ENCODE measurements around the gene AHCYL1. TPM values are rescaled to one million over a fixed set of nuclear protein-coding genes. Genes with fewer than 3 reads are reported as not detected.
A peak's percentile ranks its signal among the peaks of the same experiment; 100 is the strongest.

AHCYL1 gene
- total RNA-seq, 2 donors from 2014 or later = 60.1 to 80.8 TPM

DNA sequence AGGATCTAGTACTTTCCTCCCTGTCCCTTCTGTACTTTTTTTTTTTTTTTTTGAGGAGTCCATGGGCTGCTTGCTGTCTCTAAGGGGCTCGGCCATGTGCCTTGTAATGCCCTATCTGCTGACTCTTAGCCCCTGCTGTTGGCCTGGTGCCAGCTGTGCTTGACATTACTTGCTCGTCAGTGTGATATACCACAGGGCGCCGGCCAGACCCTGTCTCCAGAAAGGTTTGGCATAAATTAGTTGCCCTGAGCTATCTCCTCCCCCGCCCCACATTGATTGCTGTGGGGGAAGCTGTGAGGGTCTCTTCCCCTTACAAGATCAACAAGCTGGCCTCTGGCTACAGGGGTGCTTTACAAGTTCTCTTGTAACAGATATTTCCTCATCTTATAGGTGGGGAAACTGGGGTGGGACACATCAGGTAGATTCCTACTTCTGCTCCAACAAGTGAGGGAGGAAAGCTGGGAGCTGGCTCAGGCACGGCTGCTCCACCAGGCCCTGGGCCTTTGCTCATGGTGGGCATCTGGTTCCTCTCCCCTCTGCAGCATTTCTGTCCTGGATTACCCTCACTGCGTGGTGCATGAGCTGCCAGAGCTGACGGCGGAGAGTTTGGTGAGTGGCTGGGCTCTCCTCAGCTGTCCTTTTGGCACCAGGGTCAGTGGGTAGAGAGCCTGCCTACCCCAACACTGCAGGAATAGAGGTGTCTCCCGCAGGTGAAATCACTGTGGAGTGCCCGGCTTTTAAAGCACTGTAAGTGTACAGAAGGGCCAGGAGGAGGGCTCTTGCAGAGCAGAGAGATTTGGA, 65.4 kb downstream of the AHCYL1 start:
- Mint-ChIP-seq H3K4me1 (no peaks in the 10 kb centered on the region), H3K27me3 (no peaks in the 10 kb centered on the region), H3K27ac (no peak overlapping the region), H3K4me3 (no peak overlapping the region), H3K36me3 (ENCODE audit: low read depth) (peaks cover 100% of the 10 kb centered on the region), H3K9me3 (no peaks in the 10 kb centered on the region)
- ATAC-seq (replicated peaks) = no peak

DNA sequence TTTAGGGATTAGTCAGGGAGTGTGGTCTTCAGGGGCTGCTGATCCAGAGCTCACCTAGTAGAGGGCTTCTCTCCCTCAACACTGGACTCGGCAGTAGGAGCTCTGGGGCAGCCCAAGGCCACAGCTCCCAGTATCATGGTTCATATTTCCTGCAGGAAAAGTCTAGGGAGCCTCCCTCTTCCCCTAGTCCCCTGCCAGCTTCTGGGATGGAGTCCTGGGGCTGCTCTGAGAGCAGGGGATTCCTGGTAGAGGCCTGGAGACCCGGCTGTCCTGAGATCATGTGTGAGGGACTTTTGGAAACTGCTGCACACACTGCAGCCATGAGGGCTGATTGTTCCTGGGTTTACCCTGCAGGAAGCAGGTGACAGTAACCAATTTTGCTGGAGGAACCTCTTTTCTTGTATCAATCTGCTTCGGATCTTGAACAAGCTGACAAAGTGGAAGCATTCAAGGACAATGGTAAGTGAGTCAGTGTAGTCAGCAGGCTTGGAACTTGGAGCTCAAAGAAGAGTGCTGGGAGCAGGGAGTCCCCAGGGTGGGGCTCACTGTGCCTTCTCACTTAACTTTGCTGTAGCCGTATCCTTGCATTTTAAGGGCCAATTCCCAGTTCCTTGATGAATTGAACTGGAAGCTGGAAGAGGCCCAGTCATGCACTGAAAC, 66.2 kb downstream of the AHCYL1 start:
- Mint-ChIP-seq H3K9me3 (no peaks in the 10 kb centered on the region), H3K36me3 (ENCODE audit: low read depth) (peaks cover 100% of the 10 kb centered on the region), H3K27me3 (no peaks in the 10 kb centered on the region), H3K4me1 (no peaks in the 10 kb centered on the region), H3K4me3 (no peak overlapping the region), H3K27ac (no peak overlapping the region)
- no peak for ATAC-seq (replicated peaks)

DNA sequence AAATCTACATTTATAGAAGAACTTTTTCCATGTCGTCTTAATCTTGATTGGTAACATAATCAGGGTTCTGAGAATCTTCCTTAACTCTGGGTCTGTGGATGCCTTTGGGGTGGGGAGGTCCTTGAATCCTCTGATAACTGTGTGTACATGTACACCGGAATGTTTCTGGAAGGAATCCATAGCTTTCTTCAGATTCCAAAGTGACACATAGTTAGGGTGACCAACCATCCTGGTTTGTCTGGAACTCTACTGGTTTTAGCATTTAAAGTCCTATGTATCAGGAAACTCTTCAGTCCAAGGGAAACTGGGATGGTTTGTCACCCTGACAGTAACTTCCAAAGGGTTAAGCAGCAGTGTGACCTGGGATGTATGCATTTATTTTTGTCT, 66.7 kb downstream of the AHCYL1 start:
- no peaks in the 10 kb centered on the region for H3K4me1 Mint-ChIP-seq

DNA sequence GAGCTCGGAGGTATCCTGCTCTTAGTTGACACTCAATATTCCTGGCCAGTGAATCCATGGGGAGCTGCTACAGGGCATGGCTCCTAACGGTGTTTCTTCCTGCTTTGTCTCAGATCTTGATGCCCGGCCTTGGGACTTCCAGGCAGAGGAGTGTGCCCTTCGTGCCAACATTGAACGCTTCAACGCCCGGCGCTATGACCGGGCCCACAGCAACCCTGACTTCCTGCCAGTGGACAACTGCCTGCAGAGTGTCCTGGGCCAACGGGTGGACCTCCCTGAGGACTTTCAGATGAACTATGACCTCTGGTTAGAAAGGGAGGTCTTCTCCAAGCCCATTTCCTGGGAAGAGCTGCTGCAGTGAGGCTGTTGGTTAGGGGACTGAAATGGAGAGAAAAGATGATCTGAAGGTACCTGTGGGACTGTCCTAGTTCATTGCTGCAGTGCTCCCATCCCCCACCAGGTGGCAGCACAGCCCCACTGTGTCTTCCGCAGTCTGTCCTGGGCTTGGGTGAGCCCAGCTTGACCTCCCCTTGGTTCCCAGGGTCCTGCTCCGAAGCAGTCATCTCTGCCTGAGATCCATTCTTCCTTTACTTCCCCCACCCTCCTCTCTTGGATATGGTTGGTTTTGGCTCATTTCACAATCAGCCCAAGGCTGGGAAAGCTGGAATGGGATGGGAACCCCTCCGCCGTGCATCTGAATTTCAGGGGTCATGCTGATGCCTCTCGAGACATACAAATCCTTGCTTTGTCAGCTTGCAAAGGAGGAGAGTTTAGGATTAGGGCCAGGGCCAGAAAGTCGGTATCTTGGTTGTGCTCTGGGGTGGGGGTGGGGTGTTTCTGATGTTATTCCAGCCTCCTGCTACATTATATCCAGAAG, 69.2 kb downstream of the AHCYL1 start:
- no peaks in the 10 kb centered on the region for H3K27me3 Mint-ChIP-seq
- H3K9me3 Mint-ChIP-seq = no peaks in the 10 kb centered on the region
- H3K4me3 Mint-ChIP-seq = no peak overlapping the region
- ATAC-seq (replicated peaks) = peak; percentile 82
- no peak overlapping the region for H3K27ac Mint-ChIP-seq
- no peaks in the 10 kb centered on the region for H3K4me1 Mint-ChIP-seq
- peaks cover 97% of the 10 kb centered on the region for H3K36me3 Mint-ChIP-seq (ENCODE audit: low read depth)

More for the DNA sequence above, 66.7 kb downstream of the AHCYL1 start:
- peaks cover 100% of the 10 kb centered on the region for H3K36me3 Mint-ChIP-seq (ENCODE audit: low read depth)
- H3K4me3 Mint-ChIP-seq = no peak overlapping the region
- no peaks in the 10 kb centered on the region for H3K27me3 Mint-ChIP-seq
- H3K9me3 Mint-ChIP-seq = no peaks in the 10 kb centered on the region
- no peak for ATAC-seq (replicated peaks)
- H3K27ac Mint-ChIP-seq = no peak overlapping the region

DNA sequence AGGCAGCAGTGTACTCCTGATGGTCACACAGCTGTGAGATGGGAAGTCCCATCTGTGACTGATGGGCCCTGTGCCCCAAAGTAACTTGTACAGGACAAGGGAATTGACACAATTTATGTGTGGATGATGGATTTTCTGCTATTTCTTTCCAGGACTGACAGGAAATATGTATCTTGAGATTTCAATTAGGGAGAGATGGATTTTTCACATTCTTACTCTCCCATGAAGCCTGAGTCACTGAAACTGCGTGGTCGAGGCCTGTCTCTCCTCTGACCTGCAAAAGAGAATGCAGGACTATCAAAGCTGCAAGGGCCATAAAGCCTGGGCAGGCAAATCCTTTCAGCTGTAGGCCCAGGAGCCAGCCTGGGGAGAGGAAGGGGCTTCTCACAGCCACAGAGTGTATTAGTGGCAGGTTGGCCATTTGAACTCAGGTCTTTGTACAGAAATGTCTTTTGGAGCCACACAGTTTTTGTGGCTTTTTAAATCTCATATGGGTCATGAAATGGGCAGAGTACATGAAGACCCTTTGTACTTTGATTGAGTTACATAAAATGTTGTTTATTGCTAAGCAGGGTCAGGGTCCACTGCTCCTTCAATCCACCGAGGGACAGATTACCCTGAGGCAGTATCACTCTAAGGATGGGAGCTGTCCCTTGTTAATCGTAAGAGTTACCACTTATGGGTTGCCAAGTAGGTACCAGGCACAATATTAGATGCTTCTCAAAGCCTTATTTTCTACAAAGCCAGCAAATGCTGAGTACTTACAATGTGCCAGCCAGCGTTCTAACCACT, 71.1 kb downstream of the AHCYL1 start:
- peaks cover 4% of the 10 kb centered on the region for H3K4me1 Mint-ChIP-seq
- no peaks in the 10 kb centered on the region for H3K9me3 Mint-ChIP-seq
- ATAC-seq (replicated peaks) = no peak

DNA sequence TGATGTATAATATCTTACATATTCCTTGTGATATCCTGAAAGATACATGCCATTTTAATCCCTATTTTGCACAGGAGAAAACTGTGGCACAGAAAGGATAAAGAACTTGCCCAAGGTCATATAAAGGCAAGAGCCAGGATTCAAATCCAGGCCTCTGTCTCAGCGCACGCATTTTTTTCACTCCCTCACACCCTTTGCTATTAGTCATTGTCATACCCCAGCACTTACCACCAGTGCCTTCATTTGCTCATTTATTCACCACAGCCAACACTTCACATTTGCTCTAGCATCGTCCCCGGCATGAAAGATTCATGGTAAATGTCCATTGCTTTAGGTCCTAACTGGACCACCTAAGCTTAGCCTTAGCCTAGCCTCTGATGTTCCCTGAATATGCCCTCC, 71.7 kb downstream of the AHCYL1 start:
- H3K36me3 Mint-ChIP-seq (ENCODE audit: low read depth) = peaks cover 86% of the 10 kb centered on the region
- no peaks in the 10 kb centered on the region for H3K9me3 Mint-ChIP-seq
- H3K27me3 Mint-ChIP-seq = no peaks in the 10 kb centered on the region
- peaks cover 4% of the 10 kb centered on the region for H3K4me1 Mint-ChIP-seq
- ATAC-seq (replicated peaks) = no peak
- no peak overlapping the region for H3K4me3 Mint-ChIP-seq
- no peak overlapping the region for H3K27ac Mint-ChIP-seq

More for the DNA sequence above, 71.1 kb downstream of the AHCYL1 start:
- Mint-ChIP-seq H3K36me3 (ENCODE audit: low read depth) (peaks cover 92% of the 10 kb centered on the region), H3K27ac (no peak overlapping the region), H3K4me3 (no peak overlapping the region), H3K27me3 (no peaks in the 10 kb centered on the region)

DNA sequence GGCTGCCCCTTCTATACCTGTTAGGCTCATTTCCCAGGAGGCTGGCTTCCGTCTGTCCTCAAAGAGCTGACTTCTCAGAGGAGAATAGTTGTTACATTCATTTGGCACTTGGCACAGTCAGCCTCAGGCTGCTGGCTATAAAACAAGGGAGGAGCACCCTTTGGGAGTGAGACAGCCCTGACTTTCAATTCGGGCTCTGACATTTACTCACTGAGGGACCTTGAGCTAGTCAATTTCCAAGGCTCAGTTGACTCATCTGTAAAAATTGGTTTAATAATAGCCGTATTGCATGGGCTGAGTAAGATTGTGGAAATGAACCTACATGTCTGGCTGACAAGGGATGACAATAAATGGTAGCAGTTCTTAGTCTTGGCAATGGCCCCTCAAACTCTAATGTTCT, 72.2 kb downstream of the AHCYL1 start:
- Mint-ChIP-seq H3K4me3 (no peak overlapping the region), H3K4me1 (peaks cover 4% of the 10 kb centered on the region), H3K27ac (no peak overlapping the region), H3K9me3 (no peaks in the 10 kb centered on the region), H3K36me3 (ENCODE audit: low read depth) (peaks cover 81% of the 10 kb centered on the region), H3K27me3 (no peaks in the 10 kb centered on the region)
- no peak for ATAC-seq (replicated peaks)

DNA sequence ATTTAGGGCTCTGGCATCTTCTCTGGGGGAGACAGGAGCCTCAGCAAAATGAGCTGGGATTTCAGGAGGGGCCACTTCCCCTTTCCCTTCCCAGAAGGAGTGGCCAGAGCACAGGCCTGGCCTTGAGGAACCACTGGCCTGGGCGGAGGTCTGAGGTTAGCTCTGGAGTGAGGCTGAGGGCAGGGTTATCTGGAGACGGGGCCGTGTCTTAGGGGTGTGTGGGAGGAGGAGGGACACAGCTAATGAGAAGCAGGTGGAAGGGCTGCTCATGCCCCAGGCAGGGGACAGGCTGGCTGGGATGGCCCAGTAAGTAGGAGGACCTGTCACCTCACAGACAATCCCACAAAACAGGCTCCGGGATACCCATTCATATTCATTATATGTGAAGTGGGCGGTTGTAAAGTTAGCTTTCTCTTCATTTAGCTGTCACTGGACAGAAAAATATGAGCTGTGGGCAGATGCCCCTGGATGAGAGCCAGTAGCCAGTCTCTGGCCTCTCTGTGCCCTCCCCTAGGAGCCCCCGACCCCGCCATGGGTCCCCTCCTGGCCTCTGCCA, 73.5 kb downstream of the AHCYL1 start:
- H3K4me1 Mint-ChIP-seq = peaks cover 4% of the 10 kb centered on the region
- no peaks in the 10 kb centered on the region for H3K27me3 Mint-ChIP-seq
- no peaks in the 10 kb centered on the region for H3K9me3 Mint-ChIP-seq
- peaks cover 68% of the 10 kb centered on the region for H3K36me3 Mint-ChIP-seq (ENCODE audit: low read depth)
- peak overlapping the region; percentile 42 for H3K27ac Mint-ChIP-seq
- ATAC-seq (replicated peaks) = no peak
- H3K4me3 Mint-ChIP-seq = no peak overlapping the region

DNA sequence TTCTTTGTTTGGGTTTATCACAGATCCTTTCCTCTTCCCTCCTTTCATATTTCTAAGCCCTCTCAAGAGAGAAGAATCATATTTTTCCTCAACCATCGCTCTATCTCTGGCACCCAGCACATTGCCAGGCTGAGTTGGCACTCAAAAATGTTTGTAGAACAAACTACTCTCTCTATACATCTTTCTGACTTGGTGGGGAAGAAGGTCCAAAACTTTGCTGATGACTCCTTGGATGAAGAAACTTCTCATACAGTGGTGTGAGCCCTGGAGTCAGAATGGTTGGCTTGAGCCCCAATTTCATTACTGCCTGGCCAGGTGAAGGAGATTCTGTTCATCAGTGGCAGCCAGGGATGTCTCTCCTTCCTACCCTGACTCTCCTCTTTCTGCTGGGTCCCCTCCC, 74.0 kb downstream of the AHCYL1 start:
- ATAC-seq (replicated peaks) = no peak
- H3K27ac Mint-ChIP-seq = peak overlapping the region; percentile 42
- no peaks in the 10 kb centered on the region for H3K9me3 Mint-ChIP-seq

DNA sequence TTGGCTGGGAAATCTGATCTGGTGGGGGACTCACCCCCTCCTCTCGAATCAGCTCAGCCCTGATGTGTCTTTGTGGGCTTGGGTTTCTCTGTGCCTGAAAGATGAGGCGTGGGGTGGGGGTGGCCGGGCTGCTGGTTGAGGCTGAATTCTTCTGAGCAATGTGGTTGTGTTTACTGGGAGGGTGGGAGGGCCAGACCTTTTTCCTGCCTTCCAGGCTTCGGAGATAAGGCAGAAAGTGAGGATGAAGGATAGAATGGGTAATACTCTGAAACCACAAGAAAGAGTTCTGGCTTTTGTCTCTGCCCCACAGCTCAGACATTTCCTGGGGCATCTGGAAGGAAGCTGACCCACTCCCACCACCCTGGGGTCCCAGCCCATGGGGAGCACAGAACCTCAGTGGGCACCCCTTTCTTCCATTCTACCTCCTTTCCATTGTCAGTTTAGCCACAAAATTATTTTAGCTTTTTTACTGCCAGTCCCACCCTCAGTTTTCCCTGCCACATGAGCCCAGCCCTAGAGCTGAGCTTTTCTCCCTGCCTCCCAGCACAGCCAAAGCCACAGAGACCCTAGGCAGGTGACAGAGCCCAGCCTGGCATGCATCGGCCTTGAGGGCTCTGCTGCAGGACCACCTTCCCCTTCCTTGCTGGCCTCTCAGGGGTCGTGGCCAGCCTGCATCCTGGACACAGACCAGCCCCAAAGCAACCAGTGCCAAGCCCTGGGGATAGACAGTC, 74.7 kb downstream of the AHCYL1 start:
- H3K4me3 Mint-ChIP-seq = no peak overlapping the region
- peaks cover 56% of the 10 kb centered on the region for H3K36me3 Mint-ChIP-seq (ENCODE audit: low read depth)

More for the DNA sequence above, 74.0 kb downstream of the AHCYL1 start:
- no peak overlapping the region for H3K4me3 Mint-ChIP-seq
- peaks cover 4% of the 10 kb centered on the region for H3K4me1 Mint-ChIP-seq
- peaks cover 63% of the 10 kb centered on the region for H3K36me3 Mint-ChIP-seq (ENCODE audit: low read depth)
- no peaks in the 10 kb centered on the region for H3K27me3 Mint-ChIP-seq

DNA sequence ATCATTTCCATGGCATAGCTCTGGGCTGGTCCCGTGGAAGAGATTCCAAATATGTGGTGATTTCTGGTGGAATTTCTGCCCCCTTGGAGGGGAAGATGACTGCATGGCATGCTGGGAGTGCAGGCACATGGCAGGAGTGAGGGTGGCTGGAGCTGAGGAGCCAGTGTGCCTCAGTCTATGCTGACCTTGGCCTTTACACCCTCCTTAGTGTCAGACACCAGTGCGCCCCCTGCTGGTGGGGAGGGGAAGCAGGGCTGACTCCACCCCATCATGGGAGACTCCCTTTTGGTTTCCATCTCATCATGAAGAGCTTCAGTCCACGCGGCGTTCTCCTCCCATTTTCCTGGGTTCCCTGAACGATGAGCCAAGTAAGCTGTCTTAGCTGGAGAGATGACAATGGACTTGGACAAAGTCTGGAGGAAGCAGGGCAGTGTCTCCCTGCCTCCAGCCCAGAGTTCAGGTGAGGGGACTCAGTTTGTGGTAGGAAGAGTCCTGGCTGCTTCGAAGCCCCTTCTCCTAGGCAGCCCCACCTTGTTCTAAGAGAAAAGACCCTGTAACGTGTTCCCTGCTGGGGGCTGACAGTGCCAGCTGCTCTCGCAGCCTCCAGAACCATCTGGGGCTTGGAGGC, 75.6 kb downstream of the AHCYL1 start:
- H3K4me1 Mint-ChIP-seq = peaks cover 4% of the 10 kb centered on the region
- H3K9me3 Mint-ChIP-seq = no peaks in the 10 kb centered on the region
- H3K36me3 Mint-ChIP-seq (ENCODE audit: low read depth) = peaks cover 47% of the 10 kb centered on the region
- no peaks in the 10 kb centered on the region for H3K27me3 Mint-ChIP-seq
- peak; percentile 86 for ATAC-seq (replicated peaks)
- peak overlapping the region; percentile 7 for H3K27ac Mint-ChIP-seq
- H3K4me3 Mint-ChIP-seq = no peak overlapping the region

More for the DNA sequence above, 74.7 kb downstream of the AHCYL1 start:
- Mint-ChIP-seq H3K4me1 (peaks cover 4% of the 10 kb centered on the region), H3K27ac (no peak overlapping the region), H3K27me3 (no peaks in the 10 kb centered on the region), H3K9me3 (no peaks in the 10 kb centered on the region)
- no peak for ATAC-seq (replicated peaks)

DNA sequence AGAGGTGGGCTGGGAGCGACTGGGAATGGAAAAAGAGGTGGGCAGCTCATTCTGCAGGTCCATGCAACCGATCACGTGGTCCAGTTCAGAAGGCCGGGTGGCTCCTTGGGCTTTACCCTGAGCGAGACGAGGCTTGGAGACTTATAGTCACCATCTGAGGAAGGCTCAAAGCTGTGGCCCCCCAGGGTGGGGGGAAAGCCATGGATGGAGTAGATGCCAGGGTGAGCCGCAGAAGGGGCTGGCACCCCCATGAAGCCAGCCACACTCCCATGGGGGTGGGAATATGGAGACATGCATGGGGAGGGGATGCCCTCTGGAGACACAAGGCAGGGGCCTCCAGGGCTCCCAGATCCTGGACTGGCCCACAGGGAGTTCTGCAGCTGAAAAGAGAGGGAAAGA, 76.1 kb downstream of the AHCYL1 start:
- Mint-ChIP-seq H3K27me3 (no peaks in the 10 kb centered on the region), H3K4me3 (no peak overlapping the region), H3K9me3 (no peaks in the 10 kb centered on the region), H3K36me3 (ENCODE audit: low read depth) (peaks cover 42% of the 10 kb centered on the region), H3K4me1 (peaks cover 4% of the 10 kb centered on the region), H3K27ac (no peak overlapping the region)
- ATAC-seq (replicated peaks) = no peak

DNA sequence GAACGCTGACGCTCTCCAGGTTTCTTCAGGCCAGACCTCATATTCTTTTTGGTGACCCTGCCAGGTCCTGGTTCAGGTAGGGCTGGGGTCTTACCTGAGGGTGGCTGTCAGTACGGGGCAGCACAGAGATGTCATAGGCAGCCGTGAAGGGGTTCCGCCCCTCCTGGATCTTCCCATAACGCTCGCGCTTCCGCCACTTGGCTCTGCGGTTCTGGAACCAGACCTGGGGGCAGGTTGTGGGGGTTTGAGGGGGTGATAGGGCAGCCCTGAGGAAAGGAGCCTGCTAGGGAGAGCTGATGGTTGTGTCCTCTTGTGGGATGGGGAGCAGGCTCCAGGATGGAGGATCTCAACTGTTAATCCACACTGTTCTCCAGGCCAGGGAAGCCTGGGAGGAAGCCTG, 76.8 kb downstream of the AHCYL1 start:
- Mint-ChIP-seq H3K27me3 (peaks cover 3% of the 10 kb centered on the region), H3K27ac (no peak overlapping the region), H3K9me3 (no peaks in the 10 kb centered on the region), H3K36me3 (ENCODE audit: low read depth) (peaks cover 35% of the 10 kb centered on the region), H3K4me1 (peaks cover 4% of the 10 kb centered on the region), H3K4me3 (no peak overlapping the region)
- ATAC-seq (replicated peaks) = no peak
